Stimulated activated CD4-positive, alpha-beta T cell treated with anti-CD3 and anti-CD28 coated beads, Interleukin-4, amount 100 ng/mL, for 1 hour (primary cell): ENCODE results near the gene GPC5.

ENCODE experiments used
- DNase-seq: peaks from one replicate; pipeline ENCODE4 v3.0.0-alpha.2; 2020

Gene GPC5

DNA sequence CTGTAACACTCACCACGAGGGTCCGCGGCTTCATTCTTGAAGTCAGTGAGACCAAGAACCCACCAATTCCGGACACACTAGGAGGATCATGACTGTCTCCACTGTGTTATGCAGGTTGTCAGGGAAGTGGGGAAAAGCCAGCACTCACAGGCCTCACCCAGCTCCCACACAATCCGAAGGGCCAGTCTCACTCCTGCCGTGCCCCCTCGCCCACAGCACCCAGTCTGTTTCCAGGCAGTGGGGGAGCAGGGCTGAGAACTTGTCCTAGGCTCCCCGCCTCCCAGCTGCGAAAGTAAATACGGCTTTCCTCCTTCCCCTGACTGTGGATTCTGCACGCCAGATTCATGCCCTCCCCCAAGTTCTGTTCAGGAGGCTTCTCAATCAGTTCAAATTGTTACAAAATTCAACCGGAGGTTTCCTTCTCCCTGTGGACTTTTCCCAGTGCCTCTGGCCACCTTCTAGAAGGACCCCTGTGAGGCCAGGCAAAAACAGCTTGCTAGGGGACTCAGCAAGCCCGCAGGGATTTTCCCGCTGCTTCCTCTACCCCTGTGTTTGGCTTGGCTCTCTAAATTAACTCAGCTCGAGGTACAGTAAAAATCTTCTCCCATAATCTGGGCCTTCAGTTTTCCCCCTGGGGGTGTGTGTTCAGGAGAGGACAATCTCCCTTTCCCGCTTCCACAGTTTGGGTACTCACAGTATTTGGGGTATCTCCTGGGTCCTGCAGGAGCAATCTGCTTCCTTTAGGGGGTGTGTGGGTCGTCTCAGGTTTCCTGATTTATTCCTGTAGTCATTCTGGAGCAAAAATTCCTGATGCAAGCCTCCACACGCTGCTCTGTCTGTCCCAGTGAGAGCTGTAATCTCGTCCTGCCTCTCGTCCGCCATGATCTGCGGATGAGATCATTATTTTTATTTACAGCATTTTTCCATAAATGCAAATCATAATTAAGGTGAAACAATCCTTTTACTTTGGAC is 899.8 kb downstream of the GPC5 start:
- DNase-seq = no peak

DNA sequence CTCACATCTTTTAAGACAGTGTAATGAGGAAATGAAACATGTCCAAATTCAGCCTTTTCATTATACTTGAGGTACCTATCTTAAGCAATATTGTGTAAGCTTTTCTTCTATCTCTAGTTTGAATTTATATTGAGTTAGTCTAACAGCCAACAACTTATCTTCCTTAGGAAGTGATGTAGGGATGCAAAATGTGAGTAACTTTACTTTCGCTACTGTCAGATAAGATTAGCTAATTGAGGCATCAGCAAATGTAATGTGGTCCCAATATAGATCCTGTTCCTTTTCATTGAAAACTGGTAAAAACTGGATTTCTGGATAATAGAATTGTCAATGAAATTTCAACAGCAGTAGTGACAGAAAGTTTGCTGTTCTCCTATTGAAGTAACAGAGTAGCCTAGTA is 902.2 kb downstream of the GPC5 start:
- no peak for DNase-seq

DNA sequence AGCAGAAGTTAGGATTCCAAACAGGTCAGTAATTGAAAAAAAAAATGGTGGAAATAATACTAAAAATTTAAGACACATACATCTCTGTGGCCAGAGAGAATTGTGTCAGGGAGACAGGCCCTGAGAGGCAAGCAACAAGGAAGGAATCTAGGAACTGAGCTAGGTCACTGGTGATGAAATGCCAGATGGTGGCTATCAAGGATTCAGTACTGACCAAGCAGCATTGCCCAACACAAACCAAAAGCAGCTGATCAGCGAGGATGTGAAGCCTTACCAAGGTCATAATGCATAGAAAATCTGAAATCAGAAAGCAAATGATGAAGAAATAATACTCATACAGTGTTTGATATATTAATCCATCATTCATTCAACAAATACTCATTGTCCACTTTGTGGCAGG is 905.0 kb downstream of the GPC5 start:
- no peak for DNase-seq

DNA sequence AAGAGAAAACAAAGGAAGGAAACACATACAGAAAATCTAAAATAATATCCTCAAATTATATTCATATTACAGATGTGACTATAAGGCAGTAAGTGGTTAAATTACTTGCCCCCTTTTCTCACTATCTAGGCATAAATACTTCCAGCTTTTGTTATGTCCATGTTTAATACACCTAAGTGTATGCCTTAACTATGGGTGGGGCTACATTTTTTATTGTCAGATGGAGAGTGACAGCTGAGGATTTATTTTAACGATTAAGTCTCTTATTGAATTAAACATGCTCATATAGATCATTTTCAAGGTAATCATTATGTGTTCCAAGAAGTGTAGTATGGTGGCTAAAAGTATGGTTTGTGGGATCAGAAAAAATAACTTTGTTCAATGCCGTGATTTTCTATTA is 909.3 kb downstream of the GPC5 start:
- DNase-seq = no peak

DNA sequence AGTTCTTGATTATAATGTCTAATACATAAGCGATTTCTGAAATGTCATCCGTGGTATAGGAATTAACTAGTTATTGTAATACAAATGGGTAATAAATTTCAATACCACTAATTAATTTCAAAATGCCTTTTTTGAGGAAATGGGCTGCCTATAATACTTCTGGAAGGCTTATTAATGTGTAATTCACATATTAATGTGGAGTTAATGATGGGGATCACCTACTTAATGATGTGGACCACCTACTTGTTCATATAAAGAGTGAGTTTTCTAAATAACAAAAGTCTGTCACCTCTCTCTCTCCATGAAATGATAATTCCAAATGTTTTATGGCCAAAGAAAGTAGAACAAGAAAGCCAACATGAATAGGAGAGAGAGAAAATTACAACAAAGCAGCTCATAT is 914.4 kb downstream of the GPC5 start:
- DNase-seq = no peak

DNA sequence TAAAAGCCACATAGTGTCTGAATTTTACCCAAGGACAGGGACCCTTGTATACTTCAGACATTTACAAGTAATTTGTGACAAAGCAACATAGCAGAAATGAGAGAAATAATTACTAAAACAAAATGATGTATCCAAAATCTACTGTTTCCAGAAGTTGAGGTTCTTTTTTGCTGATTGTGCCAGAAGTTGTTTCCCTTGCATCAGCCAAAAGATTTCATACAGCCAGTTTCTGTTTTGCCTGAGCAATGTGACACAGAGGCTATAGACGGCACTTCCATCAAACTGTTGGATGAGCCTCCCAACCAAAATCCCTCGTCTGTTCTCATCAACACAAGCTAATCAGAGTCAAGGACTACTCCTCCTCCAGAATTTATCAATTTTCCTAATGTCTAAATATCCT is 915.0 kb downstream of the GPC5 start:
- DNase-seq = no peak

DNA sequence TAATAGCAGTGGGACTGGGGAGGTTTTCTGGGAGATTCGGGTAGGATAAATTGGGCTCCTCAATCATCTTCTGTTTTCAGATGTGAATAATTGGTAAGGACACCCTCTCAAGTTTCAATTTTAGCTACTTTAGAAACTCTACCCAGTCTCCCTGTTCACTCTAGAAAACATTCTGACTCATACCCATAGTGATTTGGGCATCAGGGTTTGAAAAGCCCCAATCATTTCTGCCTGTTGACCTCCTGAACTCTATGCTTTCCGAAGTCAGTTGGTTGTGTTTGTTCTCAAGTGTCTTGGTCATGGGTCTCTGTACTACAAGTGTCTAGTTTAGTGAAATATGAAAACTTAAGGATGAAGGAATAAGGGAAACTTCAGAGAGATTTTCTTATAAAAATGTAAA is 916.8 kb downstream of the GPC5 start:
- DNase-seq = no peak

DNA sequence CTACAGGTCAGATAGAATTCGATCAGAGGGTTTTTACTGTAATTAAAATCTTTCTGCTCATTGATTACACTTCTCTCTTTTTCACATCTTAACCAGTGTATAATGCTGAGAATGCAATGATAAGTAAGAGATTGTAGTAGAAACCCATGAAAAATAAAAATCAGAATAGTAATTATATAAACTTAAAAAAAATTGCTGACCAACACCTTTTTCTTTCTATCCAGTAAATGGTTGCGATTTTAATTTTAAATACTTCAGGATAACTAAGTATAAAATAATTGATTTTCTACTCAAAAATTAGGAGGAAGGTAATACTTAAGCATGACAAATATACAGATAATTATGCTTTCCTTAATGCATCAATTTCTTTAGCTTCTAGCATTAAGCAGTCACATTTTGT is 917.6 kb downstream of the GPC5 start:
- DNase-seq = no peak

DNA sequence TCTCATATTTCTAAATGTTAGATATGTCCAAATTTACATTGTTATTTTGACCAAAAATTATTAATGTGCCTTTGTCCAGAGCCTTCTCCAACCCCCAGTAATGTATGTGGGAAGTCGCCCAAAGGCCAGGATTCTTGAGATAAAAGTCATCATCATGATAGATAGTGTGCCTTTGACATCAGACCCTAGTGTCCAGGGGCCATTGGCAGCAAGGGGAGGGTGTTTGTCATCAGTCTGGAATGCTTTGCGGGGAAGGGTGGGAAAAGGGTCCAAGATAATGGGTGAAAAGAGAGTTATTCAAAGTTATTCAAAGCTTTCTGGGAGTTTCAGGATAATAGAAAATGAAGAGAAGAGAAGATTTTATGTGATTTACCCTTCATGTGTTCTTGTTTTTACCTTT is 918.6 kb downstream of the GPC5 start:
- DNase-seq = no peak

DNA sequence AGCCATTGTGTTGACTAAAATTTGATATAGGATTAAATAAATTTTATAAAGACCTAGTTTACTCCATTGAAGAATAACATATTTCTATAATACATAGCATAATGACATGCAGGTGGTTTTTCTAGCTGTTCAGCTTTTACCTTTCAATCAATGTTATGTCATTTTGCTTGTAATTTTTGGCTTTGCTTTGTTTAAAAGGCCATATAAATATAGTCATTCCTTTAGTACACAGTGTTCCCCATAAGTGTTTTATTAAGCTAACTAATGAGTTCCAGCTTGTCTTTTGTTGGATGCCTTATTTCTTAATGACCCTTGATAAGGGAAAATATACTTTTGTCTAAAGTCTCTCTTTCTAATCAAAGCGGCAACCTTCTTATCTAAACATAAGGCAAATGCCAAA is 921.9 kb downstream of the GPC5 start:
- DNase-seq = no peak

DNA sequence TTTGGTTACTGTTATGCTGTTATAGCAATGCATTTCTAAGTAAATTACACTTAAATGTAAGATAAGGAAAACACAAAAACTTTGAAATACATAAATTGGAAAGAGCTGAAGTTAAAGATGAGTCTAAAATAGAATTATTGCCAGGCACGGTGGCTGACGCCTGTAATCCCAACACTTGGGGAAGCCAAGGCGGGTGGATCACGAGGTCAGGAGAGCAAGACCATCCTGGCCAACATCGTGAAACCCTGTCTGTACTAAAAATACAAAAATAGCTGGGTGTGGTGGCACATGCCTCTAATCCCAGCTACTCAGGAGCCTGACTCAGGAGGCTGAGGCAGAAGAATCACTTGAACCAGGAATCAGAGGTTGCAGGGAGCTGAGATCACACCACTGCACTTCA is 922.8 kb downstream of the GPC5 start:
- no peak for DNase-seq

DNA sequence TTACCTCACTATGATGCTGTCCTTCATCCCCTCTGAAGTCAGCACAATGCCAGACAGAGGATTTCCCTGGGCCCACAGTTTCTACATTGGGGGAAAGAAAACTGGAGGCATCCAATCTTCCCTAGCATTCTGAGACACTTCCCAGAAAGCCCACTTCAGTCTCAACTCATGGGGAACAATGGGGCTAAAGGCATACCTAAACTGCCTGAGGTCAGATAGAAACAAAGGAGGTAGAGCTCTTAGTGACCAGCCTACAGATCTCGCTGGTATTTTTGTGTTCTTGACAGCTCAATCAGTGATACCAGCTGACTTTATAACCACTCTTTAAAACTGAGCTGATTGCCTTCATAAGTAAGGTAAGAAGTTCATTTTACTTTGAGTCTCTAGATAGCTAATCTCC is 947.2 kb downstream of the GPC5 start:
- DNase-seq = no peak

DNA sequence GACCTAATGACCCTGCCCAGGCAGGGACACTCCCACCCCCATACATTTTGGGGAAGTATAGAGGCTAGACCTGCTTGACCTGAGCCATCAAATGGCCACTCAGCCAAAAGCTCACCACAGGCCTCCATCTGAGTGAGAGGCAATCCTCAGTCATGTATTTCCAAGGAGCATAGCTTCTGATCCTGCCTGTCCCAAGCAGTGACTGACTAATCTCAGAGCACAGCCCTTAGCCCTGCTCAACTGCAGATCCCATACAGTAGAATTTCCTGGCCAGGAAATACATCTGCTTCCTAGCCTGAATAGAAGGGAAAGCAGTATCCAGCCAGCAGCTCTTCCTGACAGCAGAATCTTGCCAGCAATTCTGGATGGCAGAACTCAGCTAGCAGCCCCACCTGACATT is 947.6 kb downstream of the GPC5 start:
- DNase-seq = no peak

DNA sequence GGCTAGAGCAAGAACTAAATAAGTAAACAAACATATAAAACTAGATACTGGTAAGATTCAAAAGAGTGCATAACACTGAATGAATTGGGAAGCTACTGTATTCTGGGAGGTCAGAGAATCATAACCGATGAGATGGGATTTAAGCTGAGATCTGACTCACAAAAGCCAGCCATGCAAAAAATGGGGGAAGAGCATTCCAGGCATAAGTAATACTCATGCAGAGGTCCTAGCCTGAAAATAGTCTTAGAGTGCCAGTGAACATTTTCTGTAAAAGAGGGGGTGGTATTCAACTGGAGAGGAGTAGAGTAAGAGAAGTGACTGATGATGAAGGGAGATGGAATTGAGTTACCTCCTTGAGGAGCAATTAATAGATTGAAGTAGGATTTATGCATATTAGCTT is 956.2 kb downstream of the GPC5 start:
- DNase-seq = no peak

DNA sequence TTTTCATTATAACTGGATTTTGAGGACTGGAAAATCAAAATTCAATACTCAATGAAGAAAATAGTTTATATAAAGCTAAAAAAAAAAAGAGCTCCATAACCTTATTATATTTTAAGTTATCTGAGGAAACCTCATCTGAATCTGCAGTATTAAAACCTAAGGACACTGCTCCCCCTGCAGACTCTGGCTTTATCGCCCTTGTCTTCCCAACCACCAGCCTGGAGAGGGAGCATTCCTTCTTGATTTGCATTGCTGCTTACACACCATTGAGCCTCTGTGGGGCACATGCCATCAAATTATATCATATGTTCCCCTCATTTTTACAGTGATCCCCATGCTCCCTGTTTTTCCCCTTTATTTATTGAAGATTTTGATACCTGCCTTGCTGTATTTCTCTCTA is 956.8 kb downstream of the GPC5 start:
- no peak for DNase-seq

DNA sequence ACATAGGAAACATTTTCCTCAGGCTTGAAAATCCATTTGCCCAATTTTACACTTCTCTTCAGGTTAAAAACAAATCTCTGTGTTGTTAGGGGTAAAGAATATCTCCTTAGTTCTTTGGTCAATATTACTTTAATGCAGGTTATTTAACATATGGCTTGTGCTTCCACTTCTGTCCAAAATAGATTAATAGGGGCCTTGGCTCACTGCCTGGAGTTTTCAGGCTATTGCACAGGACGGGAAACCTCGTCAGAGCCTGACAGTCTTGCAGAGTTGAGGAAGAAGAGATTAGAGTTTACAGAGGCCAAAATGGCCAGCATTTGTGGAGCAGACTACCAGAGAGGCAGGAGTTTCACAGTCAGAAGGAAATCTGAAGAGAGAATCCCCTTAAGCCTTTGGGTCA is 964.3 kb downstream of the GPC5 start:
- DNase-seq = no peak

DNA sequence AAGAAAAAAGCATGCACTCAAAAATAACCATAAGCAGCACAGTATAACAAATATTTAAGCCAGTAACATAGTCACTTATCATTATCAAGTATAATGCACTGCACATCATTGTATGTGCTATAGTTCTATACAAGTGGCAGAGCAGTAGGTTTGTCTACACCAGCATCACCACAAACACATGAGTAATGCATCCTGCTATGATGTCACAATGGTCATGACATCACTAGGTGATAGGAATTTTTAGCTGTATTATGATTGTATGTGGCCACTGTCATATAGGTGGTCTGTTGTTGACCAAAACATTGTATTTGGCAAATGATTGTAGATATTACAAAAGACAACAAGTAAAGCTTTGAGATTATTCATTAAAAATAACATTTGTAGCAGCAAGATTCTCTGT is 967.5 kb downstream of the GPC5 start:
- no peak for DNase-seq

DNA sequence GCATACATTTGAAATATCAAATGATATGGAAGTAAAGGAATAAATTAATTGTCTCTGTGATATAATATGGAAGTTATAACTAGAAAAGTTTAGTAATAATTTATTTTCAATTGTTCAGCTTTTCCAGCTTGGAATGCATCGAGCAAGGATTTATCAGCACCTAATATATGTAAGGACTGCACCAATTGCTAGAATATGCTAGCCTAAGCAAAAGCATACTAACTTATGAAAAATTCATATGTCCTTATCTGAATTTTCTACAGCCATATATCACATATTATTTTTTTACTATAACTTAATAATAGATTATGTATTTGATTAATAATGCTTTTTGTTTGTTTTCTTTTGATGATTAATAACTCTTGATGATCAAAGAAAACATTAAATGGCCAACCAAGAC is 979.0 kb downstream of the GPC5 start:
- no peak for DNase-seq

DNA sequence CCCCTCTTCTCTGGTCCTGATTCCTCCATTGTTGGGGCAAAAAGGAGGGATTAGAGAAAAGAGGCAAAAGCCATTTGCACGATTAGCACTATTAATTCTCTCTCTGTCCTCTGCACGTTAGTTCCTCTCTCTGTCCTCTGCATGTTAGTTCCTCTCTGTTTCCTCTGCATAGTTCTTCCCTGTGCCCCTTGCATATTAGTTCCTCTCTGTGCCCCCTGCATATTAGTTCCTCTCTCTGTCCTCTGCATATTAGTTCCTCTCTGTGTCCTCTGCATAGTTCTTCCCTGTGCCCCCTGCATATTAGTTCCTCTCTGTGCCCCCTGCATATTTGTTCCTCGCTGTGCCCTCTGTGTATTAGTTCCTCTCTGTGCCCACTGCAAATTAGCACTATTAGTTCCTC is 981.0 kb downstream of the GPC5 start:
- DNase-seq = no peak

DNA sequence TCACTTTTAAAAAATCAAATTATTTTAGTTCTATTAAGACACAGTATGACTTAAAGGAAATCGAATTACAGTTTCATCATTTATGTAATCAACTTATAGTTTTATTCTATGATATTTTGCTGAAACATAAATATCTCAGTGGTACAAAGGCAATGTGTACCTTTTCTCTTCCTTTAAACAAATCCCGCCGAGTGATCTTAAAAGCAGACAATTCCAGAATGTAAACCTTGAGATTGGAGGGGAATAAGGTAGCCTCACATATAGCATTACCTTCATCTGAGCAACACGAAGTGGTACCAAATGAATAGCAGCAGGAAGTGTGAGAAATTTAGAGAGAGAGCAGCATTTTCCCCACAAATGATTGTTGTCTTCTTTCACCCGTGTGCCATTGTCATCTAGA is 986.0 kb downstream of the GPC5 start:
- DNase-seq = no peak

DNA sequence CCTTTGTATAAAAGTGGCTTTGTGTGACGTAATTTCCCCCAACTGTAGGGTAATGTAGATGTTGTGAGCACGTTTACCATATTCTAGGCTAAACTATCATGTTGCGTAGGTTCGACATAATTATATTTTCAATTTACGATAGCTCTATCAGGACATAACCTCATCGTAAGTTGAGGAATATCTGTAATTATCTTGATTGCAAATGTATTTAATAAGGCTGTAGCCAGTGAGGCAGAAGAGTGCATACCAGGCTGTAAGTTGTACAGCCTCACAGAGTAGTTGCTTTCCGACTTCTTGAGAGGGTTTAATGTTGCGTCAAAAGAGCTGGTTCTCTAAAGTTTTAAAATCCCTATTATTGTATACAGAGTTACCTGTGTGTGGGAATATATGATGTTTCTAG is 988.8 kb downstream of the GPC5 start:
- DNase-seq = no peak

DNA sequence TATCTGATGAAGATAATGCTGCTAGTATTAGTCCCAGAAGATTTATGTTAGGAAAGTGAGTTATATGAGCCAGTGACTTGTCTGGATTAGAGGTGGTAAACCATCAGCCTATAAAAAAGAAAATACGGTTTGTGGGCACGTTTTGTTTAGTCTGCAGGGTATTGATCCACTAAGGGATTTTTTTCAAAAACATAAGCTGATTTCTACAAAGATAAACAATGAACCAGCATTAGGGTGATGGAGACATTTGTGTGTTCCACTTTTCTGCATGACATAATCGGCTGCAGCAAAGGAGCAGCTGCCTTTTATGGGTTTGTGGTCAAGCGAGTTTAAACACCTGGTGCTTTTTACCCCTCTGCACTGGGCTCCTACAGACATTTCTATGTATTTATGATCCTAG is 991.8 kb downstream of the GPC5 start:
- DNase-seq = no peak

DNA sequence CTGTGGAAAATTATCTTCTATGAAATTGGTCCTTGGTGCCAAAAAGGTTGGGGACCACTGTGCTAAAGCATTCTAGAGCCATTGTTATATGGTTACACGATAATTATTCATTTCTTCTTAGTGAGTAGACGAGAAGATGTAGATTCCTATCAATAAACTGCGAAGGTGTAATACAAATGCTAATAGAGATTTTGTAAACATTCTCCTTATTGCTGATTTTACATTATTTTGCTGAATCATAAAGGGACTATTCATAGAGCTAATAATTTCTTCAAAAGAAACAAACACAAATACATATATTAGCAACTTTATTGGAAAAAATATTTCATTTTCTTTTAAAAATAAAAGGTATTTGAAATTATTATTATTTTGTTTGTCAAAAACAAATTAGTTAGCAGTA is 1005.2 kb downstream of the GPC5 start:
- no peak for DNase-seq

DNA sequence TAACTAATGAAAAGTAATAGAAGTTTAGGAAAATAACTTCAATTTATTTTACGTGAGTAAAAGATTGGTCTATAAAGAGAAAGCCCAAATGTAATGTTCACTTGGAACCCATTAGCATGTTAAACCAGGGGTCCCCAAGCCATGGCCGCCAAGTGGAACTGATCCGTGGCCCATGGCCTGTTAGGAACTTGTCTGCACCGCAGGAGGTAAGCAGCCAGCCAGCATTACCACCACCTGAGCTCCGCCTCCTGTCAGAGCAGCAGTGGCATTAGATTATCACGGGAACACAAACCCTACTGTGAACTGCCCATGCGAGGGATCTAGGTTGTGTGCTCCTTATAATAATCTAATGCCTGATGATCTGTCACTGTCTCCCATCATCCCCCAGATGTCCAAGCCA is 1009.4 kb downstream of the GPC5 start:
- no peak for DNase-seq

DNA sequence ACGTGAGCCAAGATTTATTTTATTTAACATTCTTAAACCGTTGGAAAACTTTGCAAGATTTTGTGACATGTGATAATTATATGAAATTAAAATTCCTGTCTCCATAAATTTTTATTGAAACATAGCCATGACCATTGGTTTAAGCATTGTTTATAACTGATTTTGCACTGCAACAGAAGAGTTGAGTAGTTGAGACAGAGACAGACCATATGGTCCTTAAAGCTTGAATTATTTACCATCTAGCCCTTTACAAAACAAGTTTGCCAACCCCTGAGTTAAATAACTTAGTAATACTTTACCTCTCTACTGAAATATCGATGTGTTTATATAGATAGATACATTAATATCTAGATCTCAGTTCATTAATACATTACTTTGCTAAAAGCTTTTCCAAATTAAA is 1014.1 kb downstream of the GPC5 start:
- DNase-seq = no peak
